Spleen (tissue), 7 donors: ENCODE results near the gene NDUFB10.
A peak's percentile ranks its signal among the peaks of the same experiment; 100 is the strongest.

ENCODE experiments used
- POLR2A ChIP-seq, 3 donors: fragments of 450-650 bp; IDR thresholded peaks; one replicate each; pipeline ENCODE4 v1.5.1; 2017; ENCODE audit warnings: antibody characterized with exemption in 3 of 3, mild to moderate bottlenecking in 1 of 3
- TF ChIP-seq, protein P1 (sequence below), 11 experiments: fragments of 200-600 bp in 7 of 11; fragments of 450-650 bp in 4 of 11; sonication (generic) in 4 of 11; IDR thresholded peaks in 8 of 11; conservative IDR thresholded peaks in 3 of 11; 1 replicate in 7 of 11; 2 replicates in 4 of 11; pipeline versions ENCODE4 v1.4.0 to v1.8.0; 2016 to 2021; ENCODE audit warnings: antibody characterized with exemption in 11 of 11, inconsistent platforms in 4 of 11, mild to moderate bottlenecking in 1 of 11
- donor health status: DM: no; HTN: no; CAD: no; lungs with moderate emphysema.
- donor health status: DM: no; HTN: no; CAD: no.
- donor health status: DM: no; HTN: no; CAD: no.

DNA sequence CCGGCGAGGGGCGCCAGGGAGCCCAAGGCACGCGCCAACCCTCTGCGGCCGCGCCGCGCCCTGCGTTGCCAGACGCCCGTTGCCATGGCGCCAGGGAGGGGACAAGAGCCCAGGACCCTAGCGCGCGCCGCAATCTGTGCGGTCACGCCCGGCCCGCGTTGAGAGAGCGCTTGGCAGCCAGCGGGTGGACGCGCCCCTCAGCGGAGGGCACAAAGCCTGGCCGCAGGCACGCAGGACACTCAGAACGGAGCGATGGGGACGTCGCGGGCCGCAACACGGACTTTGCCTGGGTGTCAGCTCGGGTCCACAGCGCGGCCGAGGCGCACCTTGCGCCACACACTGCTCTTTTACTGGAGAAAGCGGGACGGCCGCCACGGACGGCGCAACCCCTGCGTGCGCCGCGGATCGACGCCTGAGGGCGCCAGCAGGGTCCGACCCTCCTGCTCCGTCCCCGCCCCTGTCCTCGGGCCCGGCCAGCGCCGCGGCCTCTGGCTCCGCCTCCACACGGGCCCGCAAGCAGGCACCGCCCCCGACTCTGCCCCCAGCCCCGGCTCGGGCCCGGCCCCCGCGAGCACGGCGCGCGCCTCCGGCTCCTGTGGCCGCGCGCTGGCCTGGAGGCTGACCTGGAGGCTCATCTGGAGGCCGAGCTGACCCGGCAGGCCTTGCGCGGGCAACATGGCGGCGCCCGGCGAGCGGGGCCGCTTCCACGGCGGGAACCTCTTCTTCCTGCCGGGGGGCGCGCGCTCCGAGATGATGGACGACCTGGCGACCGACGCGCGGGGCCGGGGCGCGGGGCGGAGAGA, 24.4 kb downstream of the NDUFB10 start, which contains the start of gene GFER:
- TF ChIP-seq, protein P1, sequence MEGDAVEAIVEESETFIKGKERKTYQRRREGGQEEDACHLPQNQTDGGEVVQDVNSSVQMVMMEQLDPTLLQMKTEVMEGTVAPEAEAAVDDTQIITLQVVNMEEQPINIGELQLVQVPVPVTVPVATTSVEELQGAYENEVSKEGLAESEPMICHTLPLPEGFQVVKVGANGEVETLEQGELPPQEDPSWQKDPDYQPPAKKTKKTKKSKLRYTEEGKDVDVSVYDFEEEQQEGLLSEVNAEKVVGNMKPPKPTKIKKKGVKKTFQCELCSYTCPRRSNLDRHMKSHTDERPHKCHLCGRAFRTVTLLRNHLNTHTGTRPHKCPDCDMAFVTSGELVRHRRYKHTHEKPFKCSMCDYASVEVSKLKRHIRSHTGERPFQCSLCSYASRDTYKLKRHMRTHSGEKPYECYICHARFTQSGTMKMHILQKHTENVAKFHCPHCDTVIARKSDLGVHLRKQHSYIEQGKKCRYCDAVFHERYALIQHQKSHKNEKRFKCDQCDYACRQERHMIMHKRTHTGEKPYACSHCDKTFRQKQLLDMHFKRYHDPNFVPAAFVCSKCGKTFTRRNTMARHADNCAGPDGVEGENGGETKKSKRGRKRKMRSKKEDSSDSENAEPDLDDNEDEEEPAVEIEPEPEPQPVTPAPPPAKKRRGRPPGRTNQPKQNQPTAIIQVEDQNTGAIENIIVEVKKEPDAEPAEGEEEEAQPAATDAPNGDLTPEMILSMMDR (IDR thresholded peaks at IDR 0.05 in 8 of 11, conservative IDR thresholded peaks at IDR 0.05 in 3 of 11) = peak in 9 of 11 experiments; percentile 4 to 65 (median 49)
- TF ChIP-seq POLR2A (IDR thresholded peaks at IDR 0.05) = peak in 2 of 3 donors; percentile 44 to 50
